GM23338 (cell line): Measurements from ENCODE around the gene TBKBP1. TPM values are rescaled to one million over a fixed set of nuclear protein-coding genes. Genes with fewer than 3 reads are reported as not detected.

Experiments used
- ATAC-seq: fragments of 200-7000 bp; cut with Tn5 transposase; 3 replicates; pipeline ENCODE4 v1.9.1; 2020
- DNase-seq: peaks from one replicate; pipeline ENCODE4 v3.0.0-alpha.2; 2015; ENCODE audit warnings: low spot score
- H2AFZ ChIP-seq: fragments of 200-600 bp; sonication (generic); 2 replicates; pipeline ENCODE4 v1.8.0; 2016; ENCODE audit warnings: antibody characterized with exemption, mild to moderate bottlenecking, moderate library complexity
- H3F3A ChIP-seq: fragments of 200-600 bp; sonication (generic); replicated peaks from 2 replicates; pipeline ENCODE4 v1.8.0; 2017; ENCODE audit warnings: antibody characterized with exemption, mixed run types, low read depth
- H3K27ac ChIP-seq: fragments of 200-600 bp; sonication (generic); 2 replicates; pipeline ENCODE4 v1.6.1; 2016; ENCODE audit warnings: low read depth
- H3K27me3 ChIP-seq: fragments of 200-600 bp; sonication (generic); 2 replicates; pipeline ENCODE4 v1.8.0; 2016; ENCODE audit warnings: mild to moderate bottlenecking, mixed run types, moderate library complexity; ENCODE audit not compliant: insufficient read depth
- H3K36me3 ChIP-seq: fragments of 200-600 bp; sonication (generic); 2 replicates; pipeline ENCODE4 v1.8.0; 2016; ENCODE audit warnings: mild to moderate bottlenecking; ENCODE audit not compliant: insufficient read depth
- H3K4me1 ChIP-seq: fragments of 200-600 bp; sonication (generic); 2 replicates; pipeline ENCODE4 v1.8.0; 2016; ENCODE audit warnings: mild to moderate bottlenecking, moderate library complexity; ENCODE audit not compliant: insufficient read depth
- H3K4me2 ChIP-seq: fragments of 200-600 bp; sonication (generic); 2 replicates; pipeline ENCODE4 v1.7.1; 2017; ENCODE audit warnings: mixed run types
- H3K4me3 ChIP-seq: fragments of 200-600 bp; sonication (generic); 2 replicates; pipeline ENCODE4 v1.6.1; 2016; ENCODE audit warnings: mixed run types
- H3K79me2 ChIP-seq: fragments of 200-600 bp; sonication (generic); replicated peaks from 2 replicates; pipeline ENCODE4 v1.8.0; 2017; ENCODE audit warnings: mild to moderate bottlenecking; ENCODE audit not compliant: insufficient read depth
- H3K9me2 ChIP-seq: fragments of 200-600 bp; sonication (generic); 2 replicates; pipeline ENCODE4 v1.8.0; 2017; ENCODE audit not compliant: insufficient read depth
- H4K20me1 ChIP-seq: fragments of 200-600 bp; sonication (generic); replicated peaks from 2 replicates; pipeline ENCODE4 v1.8.0; 2017; ENCODE audit warnings: mild to moderate bottlenecking; ENCODE audit not compliant: insufficient read depth
- H3K27ac Mint-ChIP-seq: 2 replicates; pipeline ENCODE4 v1.8.0; 2020; ENCODE audit warnings: inconsistent platforms, mild to moderate bottlenecking, moderate library complexity, mixed read lengths
- H3K27me3 Mint-ChIP-seq: 3 replicates; pipeline ENCODE4 v1.8.0; 2022; ENCODE audit warnings: low read depth, mild to moderate bottlenecking, moderate library complexity, mixed read lengths, inconsistent platforms; ENCODE audit not compliant: insufficient read depth, poor library complexity
- H3K36me3 Mint-ChIP-seq: 3 replicates; pipeline ENCODE4 v1.8.0; 2021; ENCODE audit warnings: low read depth, mild to moderate bottlenecking, inconsistent platforms, moderate library complexity, mixed read lengths
- H3K4me1 Mint-ChIP-seq: 3 replicates; pipeline ENCODE4 v1.8.0; 2020; ENCODE audit warnings: mild to moderate bottlenecking, inconsistent platforms, mixed read lengths
- H3K4me3 Mint-ChIP-seq: 3 replicates; pipeline ENCODE4 v1.8.0; 2021; ENCODE audit warnings: moderate library complexity, mild to moderate bottlenecking, inconsistent platforms, mixed read lengths
- H3K9me3 Mint-ChIP-seq: 3 replicates; pipeline ENCODE4 v1.8.0; 2020; ENCODE audit warnings: moderate library complexity, mild to moderate bottlenecking, inconsistent platforms, mixed read lengths
- CTCF ChIP-seq, 2 experiments: fragments of 200-600 bp in 1 of 2; sonication (generic) in 1 of 2; conservative IDR thresholded peaks; 2 replicates each; pipeline versions ENCODE4 v1.5.1 to v1.6.1; 2016 to 2017; ENCODE audit warnings: antibody characterized with exemption in 2 of 2, low read depth in 2 of 2, mild to moderate bottlenecking in 2 of 2, moderate library complexity in 1 of 2
- ETS1 ChIP-seq: IDR thresholded peaks from 2 replicates; pipeline ENCODE4 v1.6.1; 2016; ENCODE audit warnings: antibody characterized with exemption
- EZH2 ChIP-seq: fragments of 200-600 bp; sonication (generic); IDR thresholded peaks from one replicate; pipeline ENCODE4 v1.8.0; 2017; ENCODE audit warnings: antibody characterized with exemption, mild to moderate bottlenecking, low read depth; ENCODE audit not compliant: unreplicated experiment
- EZH2phosphoT487 ChIP-seq: fragments of 200-600 bp; sonication (generic); IDR thresholded peaks from one replicate; pipeline ENCODE4 v1.8.1; 2018; ENCODE audit warnings: antibody characterized with exemption; ENCODE audit not compliant: unreplicated experiment
- NANOG ChIP-seq: IDR thresholded peaks from 2 replicates; pipeline ENCODE4 v1.6.1; 2016; ENCODE audit warnings: antibody characterized with exemption, borderline replicate concordance
- POLR2AphosphoS5 ChIP-seq: IDR thresholded peaks from 2 replicates; pipeline ENCODE4 v1.6.1; 2016; ENCODE audit warnings: antibody characterized with exemption, low read depth
- REST ChIP-seq: IDR thresholded peaks from one replicate; pipeline ENCODE4 v1.6.1; 2018; ENCODE audit warnings: antibody characterized with exemption; ENCODE audit not compliant: unreplicated experiment
- ZNF114 ChIP-seq: fragments of 250-450 bp; sonication (Bioruptor Pico); IDR thresholded peaks from 2 replicates; pipeline ENCODE4 v1.5.0; 2020; ENCODE audit warnings: mild to moderate bottlenecking, moderate library complexity
- ZNF462 ChIP-seq: fragments of 250-450 bp; sonication (Bioruptor Pico); IDR thresholded peaks from 2 replicates; pipeline ENCODE4 v1.5.0; 2020; ENCODE audit warnings: mild to moderate bottlenecking, moderate library complexity
- polyA plus RNA-seq: library from polyadenylated mRNA; unstranded; fragments of >200 nt; fragmentation: Nextera tagmentation; extraction: Ambion mirVana; gene quantifications from 2 replicates; pipeline ENCODE4 v1.2.1, GENCODE V29; 2016
- total RNA-seq: library from RNA; depleted of rRNA; stranded (reverse); fragments of >200 nt; shearing (Covaris generic); gene quantifications from 2 replicates; pipeline ENCODE4 v1.2.3, GENCODE V29; 2014

Gene TBKBP1
- total and polyA plus RNA-seq, 2 experiments from 2014 or later = 2.5 to 12.1 TPM

GRCh38 chr17:47670064-47670463, 23.9 kb upstream of the TBKBP1 start:
- no peak for ATAC-seq
- peaks cover 99% of the 10 kb centered on the region for H3K36me3 Mint-ChIP-seq
- H3K9me3 Mint-ChIP-seq = no peaks in the 10 kb centered on the region
- no peak overlapping the region for H3K4me3 ChIP-seq
- H3K36me3 ChIP-seq = peaks cover 91% of the 10 kb centered on the region
- H3K27me3 ChIP-seq = no peaks in the 10 kb centered on the region
- peak overlapping the region; percentile 80 for H3K27ac Mint-ChIP-seq
- H3K9me2 ChIP-seq = no peaks in the 10 kb centered on the region
- peaks cover 58% of the 10 kb centered on the region for H3K79me2 ChIP-seq
- no peak overlapping the region for H2AFZ ChIP-seq
- H3K4me1 Mint-ChIP-seq = peaks cover 8% of the 10 kb centered on the region; the same call in 2 of the 3 replicates
- H3K4me2 ChIP-seq = no peak overlapping the region
- H3K4me3 Mint-ChIP-seq = no peak overlapping the region
- no peak for TF ChIP-seq REST
- no peak for TF ChIP-seq CTCF (conservative IDR thresholded peaks at IDR 0.05; ENCODE audit: low read depth in 2 of 2)
- TF ChIP-seq ETS1 = no peak
- TF ChIP-seq EZH2 = no peak
- no peak for TF ChIP-seq ZNF114 (CRISPR knock-in tag)
- no peak for TF ChIP-seq ZNF462 (CRISPR knock-in tag)
- TF ChIP-seq EZH2phosphoT487 = no peak
- TF ChIP-seq POLR2AphosphoS5 = no peak
- TF ChIP-seq NANOG = no peak
- peaks cover 63% of the 10 kb centered on the region for H3F3A ChIP-seq
- peaks cover 52% of the 10 kb centered on the region for H4K20me1 ChIP-seq
- peak overlapping the region; percentile 59; the same call in 1 of the 2 replicates for H3K27ac ChIP-seq
- DNase-seq = no peak
- H3K27me3 Mint-ChIP-seq = peaks cover 5% of the 10 kb centered on the region
- H3K4me1 ChIP-seq = peaks cover 6% of the 10 kb centered on the region
